Kidney epithelial cell (primary cell): ENCODE measurements around the gene OGDH. TPM values are rescaled to one million over a fixed set of nuclear protein-coding genes. Genes with fewer than 3 reads are reported as not detected.
"Not testable (repeated sequence)": the region's sequence is repeated elsewhere in the genome, so short reads cannot be mapped to it uniquely, and the experiment has no call there.

ENCODE experiments used
- DNase-seq: peaks from one replicate; pipeline ENCODE4 v3.0.0-alpha.2; 2010; ENCODE audit warnings: low read depth
- H3K27me3 ChIP-seq: 2 replicates; pipeline ENCODE4 v1.6.0; 2011; ENCODE audit warnings: low read length; ENCODE audit not compliant: control insufficient read depth, insufficient read depth
- H3K36me3 ChIP-seq: 2 replicates; pipeline ENCODE4 v1.5.1; 2011; ENCODE audit warnings: low read length; ENCODE audit not compliant: control insufficient read depth, insufficient read depth
- H3K4me3 ChIP-seq: 2 replicates; pipeline ENCODE4 v1.5.1; 2011; ENCODE audit warnings: low read depth, mild to moderate bottlenecking, control low read depth, low read length
- CTCF ChIP-seq: IDR thresholded peaks from 2 replicates; pipeline ENCODE4 v1.5.1; 2011; ENCODE audit warnings: mild to moderate bottlenecking, moderate library complexity, low read length, control low read depth, inconsistent platforms; ENCODE audit not compliant: insufficient read depth, poor library complexity, severe bottlenecking
- total RNA-seq: library from RNA; depleted of rRNA; stranded (reverse); fragments of >200 nt; gene quantifications from 2 replicates; pipeline ENCODE4 v1.2.3, GENCODE V29; 2015

The OGDH gene
- total RNA-seq, 1 donor from 2014 or later, result 65.2 TPM

- H3K4me3 ChIP-seq, result no peak overlapping the region
- peak; percentile 53 for TF ChIP-seq CTCF
- no peaks in the 10 kb centered on the region for H3K36me3 ChIP-seq
- DNase-seq, result no peak
- no peaks in the 10 kb centered on the region for H3K27me3 ChIP-seq
Observed at GRCh38 chr7:44587843-44588711, 18.4 kb upstream of the OGDH start.

- H3K27me3 ChIP-seq, result no peaks in the 10 kb centered on the region
- TF ChIP-seq CTCF, result no peak
- H3K36me3 ChIP-seq, result no peaks in the 10 kb centered on the region
- DNase-seq, result no peak
- no peak overlapping the region for H3K4me3 ChIP-seq
Observed at GRCh38 chr7:44590910-44591309, 15.5 kb upstream of the OGDH start.

- no peak for TF ChIP-seq CTCF
- DNase-seq, result no peak
Observed at GRCh38 chr7:44595934-44596635, 10.3 kb upstream of the OGDH start.

GRCh38 chr7:44597181-44597580 is 9.2 kb upstream of the OGDH start:
- DNase-seq, H3K27me3 ChIP-seq, H3K36me3 ChIP-seq, H3K4me3 ChIP-seq: not testable (repeated sequence)

More at GRCh38 chr7:44595934-44596635, 10.3 kb upstream of the OGDH start:
- H3K4me3 ChIP-seq, result no peak overlapping the region
- no peaks in the 10 kb centered on the region for H3K36me3 ChIP-seq
- H3K27me3 ChIP-seq, result peaks cover 2% of the 10 kb centered on the region

GRCh38 chr7:44599222-44599621 is 7.2 kb upstream of the OGDH start:
- no peak for DNase-seq
- Histone ChIP-seq H3K27me3 (peaks cover 2% of the 10 kb centered on the region), H3K36me3 (no peaks in the 10 kb centered on the region), H3K4me3 (no peak overlapping the region)
- no peak for TF ChIP-seq CTCF

GRCh38 chr7:44602576-44602910 is 3.9 kb upstream of the OGDH start:
- no peak for TF ChIP-seq CTCF
- H3K36me3 ChIP-seq, result no peaks in the 10 kb centered on the region
- no peak overlapping the region for H3K4me3 ChIP-seq
- no peak for DNase-seq
- H3K27me3 ChIP-seq, result peaks cover 2% of the 10 kb centered on the region
